Measurements from ENCODE around the gene MADCAM1. TPM values are rescaled to one million over a fixed set of nuclear protein-coding genes. Genes with fewer than 3 reads are reported as not detected.
A peak's percentile ranks its signal among the peaks of the same experiment; 100 is the strongest.

MADCAM1 gene
- total and polyA plus RNA-seq, 2 of the 8 experiments (the other 6 are each of a cell fraction or from before 2014, with no cell fraction given) = 2.3 to 3.0 TPM

- DNase-seq (ENCODE audit: low read depth in 1 of 2, low spot score in 2 of 2) (peak in 1 of 2 experiments; percentile 73), FAIRE-seq (no peak)
- Histone ChIP-seq H3K36me3 (ENCODE audit: control insufficient read depth in 2 of 4, insufficient read depth in 4 of 4, low read length in 3 of 4) (no peaks in the 10 kb centered on the region), H2BK12ac (ENCODE audit: low read depth, low read length) (no peak overlapping the region), H2AK5ac (ENCODE audit: low read depth, low read length) (no peak overlapping the region), H3K14ac (ENCODE audit: insufficient read length) (no peak overlapping the region), H3K4ac (replicated peaks; ENCODE audit: insufficient read length, low read depth, low read length) (no peak overlapping the region), H2BK120ac (replicated peaks; ENCODE audit: low read depth, low read length) (no peak overlapping the region), H4K20me1 (replicated peaks in 1 of 2; ENCODE audit: control insufficient read depth in 1 of 2, insufficient read depth in 2 of 2, low read length in 2 of 2) (peaks cover 0 to 2% of the 10 kb centered on the region in 2 experiments), H2AFZ (ENCODE audit: low read length) (no peak overlapping the region), H3K27me3 (replicated peaks in 1 of 4; ENCODE audit: control insufficient read depth in 3 of 4, extremely low read depth in 1 of 4, insufficient read depth in 3 of 4, low read length in 3 of 4) (no peaks in the 10 kb centered on the region; a peak in 2 of 7 replicates), H3K56ac (replicated peaks; ENCODE audit: insufficient read length, low read depth, low read length) (peak overlapping the region; percentile 69), H3K9me3 (ENCODE audit: insufficient read depth in 2 of 2, low read depth in 1 of 2, low read length in 1 of 2) (peaks cover 0 to 2% of the 10 kb centered on the region in 2 experiments; a peak in 1 of 4 replicates), H3K18ac (ENCODE audit: extremely low read depth, low read length) (no peak overlapping the region; the same call in 1 of the 2 replicates), H4K8ac (ENCODE audit: extremely low read depth, insufficient read depth, low read length) (no peak overlapping the region; the same call in 1 of the 2 replicates), H3K23ac (ENCODE audit: insufficient read length) (no peak overlapping the region), H3K4me2 (ENCODE audit: insufficient read depth in 1 of 2, low read depth in 2 of 2, low read length in 2 of 2) (peak overlapping the region; percentile 60 to 97), H3K27ac (ENCODE audit: low read depth, low read length) (no peak overlapping the region), H3K23me2 (ENCODE audit: low read depth, low read length) (peaks cover 5% of the 10 kb centered on the region; the same call in 1 of the 2 replicates), H3K4me1 (replicated peaks in 1 of 4; ENCODE audit: control insufficient read depth in 3 of 4, insufficient read depth in 4 of 4, low read length in 3 of 4) (peaks cover 0 to 19% (median 12%) of the 10 kb centered on the region in 4 experiments; a peak in 6 of 7 replicates), H3K9ac (replicated peaks in 1 of 4; ENCODE audit: extremely low read depth in 1 of 4, low read depth in 3 of 4, low read length in 3 of 4) (peak overlapping the region in 3 of 4 experiments; percentile 6 to 84 (median 8); a peak in 3 of 7 replicates), H3K79me1 (ENCODE audit: low read depth, low read length) (no peaks in the 10 kb centered on the region; the same call in 1 of the 2 replicates), H4K5ac (ENCODE audit: insufficient read length, low read depth, low read length) (peak overlapping the region; percentile 57), H4K91ac (replicated peaks; ENCODE audit: insufficient read length, low read length) (peak overlapping the region; percentile 81), H2BK5ac (ENCODE audit: low read depth, low read length) (no peak overlapping the region), H2BK15ac (ENCODE audit: low read length) (no peak overlapping the region; the same call in 1 of the 2 replicates), H2BK20ac (ENCODE audit: low read length) (no peak overlapping the region), H3K4me3 (ENCODE audit: extremely low read depth in 1 of 4, insufficient read depth in 2 of 4, low read depth in 3 of 4, low read length in 4 of 4) (peak overlapping the region; percentile 62 to 85 (median 76)), H3K79me2 (ENCODE audit: control insufficient read depth in 1 of 2, insufficient read depth in 2 of 2, low read length in 2 of 2) (no peaks in the 10 kb centered on the region)
- CTCF ChIA-PET (ENCODE audit: partially characterized antibody) = interaction anchor here (0.7 to 1.5 kb wide), 4 partner anchors 13 to 143 kb away, joined by 3 to 7 read pairs (median 4); no protein-coding TSS in a partner anchor
- POLR2A ChIA-PET (ENCODE audit: partially characterized antibody) = interaction anchor here (0.6 to 2.5 kb wide), 5 partner anchors 15 to 143 kb away, joined by 3 to 9 read pairs (median 4); a partner anchor contains a TSS
- TF ChIP-seq TBP (IDR thresholded peaks at IDR 0.05; ENCODE audit: low read depth, low read length) = peak; percentile 37; the same call in 1 of the 2 replicates
- peak; percentile 24; the same call in 1 of the 2 replicates for TF ChIP-seq MAX (IDR thresholded peaks at IDR 0.05)
- no peak for TF ChIP-seq NANOG (IDR thresholded peaks at IDR 0.05; ENCODE audit: insufficient read depth, low read depth, low read length, poor library complexity, severe bottlenecking)
- 14% methylated on average over 40 of the region's 61 CpGs; no CpG with 5 or more reads in 1 of the 2 experiments for WGBS, 2 experiments (ENCODE audit: extremely low coverage in 1 of 2, insufficient coverage in 1 of 2, insufficient read length in 1 of 2, insufficient replicate concordance in 2 of 2, low coverage in 1 of 2, low lambda C conversion rate in 2 of 2, missing lambda C conversion rate in 1 of 2)
Observed at GRCh38 chr19:489418-490196, 6.7 kb upstream of the MADCAM1 start.
